IMR-90 (cell line): ENCODE measurements around the gene ITGA6. TPM values are rescaled to one million over a fixed set of nuclear protein-coding genes. Genes with fewer than 3 reads are reported as not detected.

Experiments used
- ATAC-seq: fragments of 200-7000 bp; cut with Tn5 transposase; 2 replicates; pipeline ENCODE4 v1.9.1; 2020; ENCODE audit warnings: low read depth, mild to moderate bottlenecking, moderate library complexity
- BruUV-seq: library from RNA; stranded (reverse); fragments of 400-500 nt; replicated peaks from 2 replicates; lab custom pipeline; 2021; lab: Mats Ljungman, UMichigan
- CTCF ChIA-PET: fragments of 300-600 bp; formaldehyde crosslinking; extraction: SDS; loops from one replicate; lab custom pipeline; 2021; ENCODE audit warnings: antibody characterized with exemption; lab: Yijun Ruan, JAX
- POLR2A ChIA-PET: fragments of 300-600 bp; sonication (Branson Sonifier 250); formaldehyde crosslinking; loops from one replicate; lab custom pipeline; 2022; ENCODE audit warnings: antibody characterized with exemption; ENCODE audit not compliant: unreplicated experiment; lab: Charles Lee
- DNase-seq: peaks from one replicate; pipeline ENCODE4 v3.0.0; 2013
- H2AFZ ChIP-seq: replicated peaks from 2 replicates; pipeline ENCODE3; 2013; ENCODE audit warnings: low read length, mild to moderate bottlenecking; ENCODE audit not compliant: poor library complexity
- H2AK5ac ChIP-seq: 2 replicates; pipeline ENCODE4 v1.6.1; 2013; ENCODE audit warnings: low read depth, low read length, inconsistent platforms
- H2AK9ac ChIP-seq: replicated peaks from 2 replicates; pipeline ENCODE3; 2013; ENCODE audit warnings: mild to moderate bottlenecking, low read depth, low read length, moderate library complexity; ENCODE audit not compliant: poor library complexity
- H2BK120ac ChIP-seq: 2 replicates; pipeline ENCODE4 v1.6.1; 2013; ENCODE audit warnings: low read depth, low read length, inconsistent platforms
- H2BK15ac ChIP-seq: 3 replicates; pipeline ENCODE4 v1.6.1; 2013; ENCODE audit warnings: low read depth, low read length, inconsistent platforms
- H2BK20ac ChIP-seq: 2 replicates; pipeline ENCODE4 v1.6.1; 2013; ENCODE audit warnings: low read depth, mild to moderate bottlenecking, inconsistent platforms, low read length, moderate library complexity
- H2BK5ac ChIP-seq: 2 replicates; pipeline ENCODE4 v1.6.1; 2013; ENCODE audit warnings: mild to moderate bottlenecking, low read depth, low read length, inconsistent platforms; ENCODE audit not compliant: poor library complexity, severe bottlenecking
- H3K14ac ChIP-seq: replicated peaks from 2 replicates; pipeline ENCODE4 v1.6.1; 2013; ENCODE audit warnings: low read depth, low read length, inconsistent platforms
- H3K18ac ChIP-seq: 2 replicates; pipeline ENCODE4 v1.6.1; 2013; ENCODE audit warnings: low read depth, low read length, control low read depth
- H3K23ac ChIP-seq: 2 replicates; pipeline ENCODE4 v1.6.1; 2013; ENCODE audit warnings: low read depth, low read length, inconsistent platforms
- H3K27ac ChIP-seq: 2 replicates; pipeline ENCODE4 v1.5.1; 2013; ENCODE audit warnings: mild to moderate bottlenecking, control low read depth, low read length; ENCODE audit not compliant: insufficient read depth
- H3K27me3 ChIP-seq: 2 replicates; pipeline ENCODE4 v1.6.1; 2013; ENCODE audit warnings: low read length; ENCODE audit not compliant: control insufficient read depth, insufficient read depth
- H3K36me3 ChIP-seq: 2 replicates; pipeline ENCODE4 v1.6.1; 2013; ENCODE audit warnings: low read length, mixed read lengths; ENCODE audit not compliant: control insufficient read depth, insufficient read depth
- H3K4ac ChIP-seq: 2 replicates; pipeline ENCODE4 v1.6.1; 2013; ENCODE audit warnings: low read depth, low read length, inconsistent platforms
- H3K4me1 ChIP-seq: 2 replicates; pipeline ENCODE4 v1.6.1; 2013; ENCODE audit warnings: low read length, mixed read lengths; ENCODE audit not compliant: control insufficient read depth, insufficient read depth
- H3K4me2 ChIP-seq: 2 replicates; pipeline ENCODE4 v1.6.1; 2013; ENCODE audit warnings: low read depth, mild to moderate bottlenecking, control low read depth, low read length, moderate library complexity
- H3K4me3 ChIP-seq: 2 replicates; pipeline ENCODE4 v1.5.1; 2013; ENCODE audit warnings: low read depth, mild to moderate bottlenecking, control low read depth, low read length, moderate library complexity; ENCODE audit not compliant: insufficient read depth
- H3K56ac ChIP-seq: 2 replicates; pipeline ENCODE4 v1.6.1; 2013; ENCODE audit warnings: low read length, inconsistent platforms; ENCODE audit not compliant: insufficient read depth; ENCODE audit errors: extremely low read depth
- H3K79me1 ChIP-seq, 2 experiments: 2 replicates each; pipeline ENCODE4 v1.6.1; 2013; ENCODE audit warnings: low read length in 2 of 2, inconsistent platforms in 1 of 2, low read depth in 1 of 2
- H3K9ac ChIP-seq: 2 replicates; pipeline ENCODE4 v1.6.1; 2013; ENCODE audit warnings: low read depth, low read length, control low read depth
- H3K9me1 ChIP-seq: 2 replicates; pipeline ENCODE4 v1.6.1; 2013; ENCODE audit warnings: low read length, inconsistent platforms; ENCODE audit not compliant: insufficient read depth
- H3K9me3 ChIP-seq: 2 replicates; pipeline ENCODE4 v1.6.1; 2013; ENCODE audit warnings: low read length; ENCODE audit not compliant: control insufficient read depth, insufficient read depth
- H4K20me1 ChIP-seq: 2 replicates; pipeline ENCODE4 v1.6.1; 2013; ENCODE audit warnings: low read length, inconsistent platforms; ENCODE audit not compliant: insufficient read depth
- H4K5ac ChIP-seq: 2 replicates; pipeline ENCODE4 v1.6.1; 2013; ENCODE audit warnings: mild to moderate bottlenecking, low read depth, low read length, control low read depth
- H4K8ac ChIP-seq, 2 experiments: 2 replicates each; pipeline ENCODE4 v1.6.1; 2013; ENCODE audit warnings: low read depth in 2 of 2, low read length in 2 of 2, control low read depth in 1 of 2, inconsistent platforms in 1 of 2
- H4K91ac ChIP-seq: 2 replicates; pipeline ENCODE4 v1.6.1; 2013; ENCODE audit warnings: low read depth, low read length, inconsistent platforms; ENCODE audit not compliant: insufficient read depth
- BHLHE40 ChIP-seq: fragments of 150-350 bp; IDR thresholded peaks from 2 replicates; pipeline ENCODE4 v1.6.1; 2016; ENCODE audit warnings: mild to moderate bottlenecking, low read depth, low read length
- CEBPB ChIP-seq: IDR thresholded peaks from 2 replicates; pipeline ENCODE4 v1.6.1; 2012; ENCODE audit warnings: low read depth, low read length, improper control_type of control experiment
- CHD1 ChIP-seq: IDR thresholded peaks from 2 replicates; pipeline ENCODE4 v1.6.1; 2012; ENCODE audit warnings: low read depth, low read length, improper control_type of control experiment
- FOS ChIP-seq: fragments of 150-350 bp; IDR thresholded peaks from 2 replicates; pipeline ENCODE4 v1.6.1; 2016; ENCODE audit warnings: low read depth, low read length
- MAFK ChIP-seq: IDR thresholded peaks from 2 replicates; pipeline ENCODE4 v1.6.1; 2012; ENCODE audit warnings: low read depth, low read length, improper control_type of control experiment
- MAZ ChIP-seq: IDR thresholded peaks from 2 replicates; pipeline ENCODE4 v1.6.1; 2012; ENCODE audit warnings: low read depth, mild to moderate bottlenecking, low read length, improper control_type of control experiment, moderate library complexity, borderline replicate concordance
- MXI1 ChIP-seq: IDR thresholded peaks from 2 replicates; pipeline ENCODE4 v1.6.1; 2012; ENCODE audit warnings: low read depth, mild to moderate bottlenecking, low read length, moderate library complexity, borderline replicate concordance
- NFE2L2 ChIP-seq: fragments of 150-350 bp; IDR thresholded peaks from 2 replicates; pipeline ENCODE4 v1.6.1; 2016; ENCODE audit warnings: low read depth, mild to moderate bottlenecking, low read length
- POLR2A ChIP-seq: IDR thresholded peaks from 2 replicates; pipeline ENCODE4 v1.6.1; 2012; ENCODE audit warnings: mild to moderate bottlenecking, low read depth, low read length
- RAD21 ChIP-seq: IDR thresholded peaks from 2 replicates; pipeline ENCODE4 v1.6.1; 2012; ENCODE audit warnings: low read length, improper control_type of control experiment
- RFX5 ChIP-seq: IDR thresholded peaks from 2 replicates; pipeline ENCODE4 v1.8.0; 2012; ENCODE audit warnings: low read depth, mild to moderate bottlenecking, low read length, moderate library complexity
- SMC3 ChIP-seq: fragments of 150-350 bp; IDR thresholded peaks from 2 replicates; pipeline ENCODE4 v1.6.1; 2016; ENCODE audit warnings: low read depth, mild to moderate bottlenecking, antibody characterized with exemption, low read length, moderate library complexity
- WGBS, 2 experiments: methylation state at CpG; one replicate each; pipeline versions ENCODE4 v1.1.5 to v1.1.7; 2013; ENCODE audit warnings: missing lambda C conversion rate in 2 of 2; ENCODE audit not compliant: insufficient read length in 1 of 2; ENCODE audit errors: extremely low coverage in 2 of 2; 5-methylcytosine and 5-hydroxymethylcytosine counted together
- dilution Hi-C: fragments of 300-500 bp; cut with HindIII; formaldehyde crosslinking; loops from one replicate; pipeline ENCODE4 v1.14.3; 2018; ENCODE audit warnings: low sequenced_read_pairs; ENCODE audit not compliant: unreplicated experiment
- in situ Hi-C: fragments of 300-500 bp; cut with MboI; formaldehyde crosslinking; loops from 3 replicates; pipeline ENCODE4 v1.14.3; 2019; ENCODE audit warnings: low sequenced_read_pairs, inconsistent platforms, mixed read lengths
- intact Hi-C: fragments of 100-400 bp; cut with micrococcal nuclease; formaldehyde crosslinking; loops from 2 replicates; pipeline ENCODE4 v1.10.0; 2022
- polyA plus RNA-seq, 3 experiments: library from polyadenylated mRNA; depleted of rRNA; stranded (reverse); fragments of >200 nt; gene quantifications; 2 replicates each; pipeline ENCODE4 v1.2.3, GENCODE V29; 2012; ENCODE audit warnings: low replicate concordance in 1 of 3
- total RNA-seq: library from RNA; depleted of rRNA; stranded (reverse); fragments of >200 nt; gene quantifications from 2 replicates; pipeline ENCODE4 v1.2.3, GENCODE V29; 2012
- TF ChIP-seq, protein P1 (sequence below): fragments of 150-350 bp; IDR thresholded peaks from 2 replicates; pipeline ENCODE4 v1.6.1; 2016; ENCODE audit warnings: low read depth, mild to moderate bottlenecking, low read length, moderate library complexity, borderline replicate concordance
- TF ChIP-seq, protein P2 (sequence below): fragments of 150-350 bp; IDR thresholded peaks from 2 replicates; pipeline ENCODE4 v1.6.1; 2017; ENCODE audit warnings: mild to moderate bottlenecking, antibody characterized with exemption, low read length, low read depth

Gene ITGA6
- total and polyA plus RNA-seq, 2 of the 4 experiments (the other 2 are of a cell fraction), result 12.5 to 43.9 TPM

DNA sequence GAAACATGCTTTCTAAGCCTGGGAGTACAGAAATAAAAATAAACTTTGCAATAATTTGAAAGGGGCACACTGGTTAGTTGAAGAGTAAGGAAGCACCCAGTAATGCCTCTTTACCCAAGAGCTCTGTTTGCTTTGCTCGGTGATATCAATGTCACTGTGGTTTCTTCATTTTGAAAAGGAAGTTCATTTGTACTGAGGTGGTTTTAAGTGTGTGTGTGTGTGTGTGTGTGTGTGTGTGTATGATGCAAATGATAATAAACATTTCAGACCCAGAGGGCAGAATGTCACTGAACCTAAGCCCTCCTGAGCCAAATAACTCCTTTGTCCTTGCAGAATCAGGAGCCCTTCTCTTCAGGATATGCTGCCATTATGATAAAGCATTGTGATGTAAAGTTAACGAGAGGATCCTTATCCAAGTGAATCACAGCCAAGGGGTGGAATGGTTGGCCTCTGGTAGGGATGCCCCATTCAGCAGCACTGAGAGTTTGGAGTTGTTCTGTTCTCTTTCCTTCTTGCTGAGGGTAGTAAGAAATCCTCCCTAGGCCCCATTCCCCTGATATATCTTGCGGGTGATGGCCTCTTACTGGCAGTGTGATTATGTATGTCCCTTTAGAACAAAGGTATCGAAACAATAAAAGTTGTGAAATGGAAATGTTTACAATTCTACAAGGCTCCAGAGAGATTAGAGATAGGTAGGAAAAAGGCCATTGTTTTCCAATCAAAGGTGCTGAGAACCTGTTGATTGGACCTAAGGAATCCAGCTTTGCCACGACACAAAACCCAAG, 7.6 kb downstream of the ITGA6 start (continued):
- TF ChIP-seq MAFK, result no peak

- Histone ChIP-seq H2BK5ac (no peak overlapping the region), H3K9ac (no peak overlapping the region), H3K23ac (no peak overlapping the region), H2AK9ac (no peak overlapping the region), H3K9me3 (no peaks in the 10 kb centered on the region), H3K14ac (no peak overlapping the region), H2BK20ac (no peak overlapping the region), H2BK120ac (no peak overlapping the region), H3K18ac (no peak overlapping the region), H3K4me1 (peaks cover 9% of the 10 kb centered on the region), H3K27me3 (no peaks in the 10 kb centered on the region), H3K4me2 (no peak overlapping the region), H3K4ac (no peak overlapping the region), H3K36me3 (no peaks in the 10 kb centered on the region), H3K27ac (no peak overlapping the region), H4K20me1 (no peaks in the 10 kb centered on the region), H3K56ac (no peak overlapping the region), H2AK5ac (no peak overlapping the region), H4K91ac (no peak overlapping the region), H3K79me1 (peaks cover 45 to 73% of the 10 kb centered on the region in 2 experiments), H2BK15ac (no peak overlapping the region), H4K8ac (no peak overlapping the region), H3K9me1 (peaks cover 14% of the 10 kb centered on the region), H4K5ac (no peak overlapping the region), H2AFZ (no peak overlapping the region), H3K4me3 (no peak overlapping the region)
- TF ChIP-seq NFE2L2 (no peak), RAD21 (no peak), BHLHE40 (no peak), CHD1 (no peak), MAZ (no peak), POLR2A (no peak), RFX5 (no peak), SMC3 (no peak), MAFK (no peak), CEBPB (no peak), MXI1 (no peak), FOS (no peak)
- TF ChIP-seq, protein P1, sequence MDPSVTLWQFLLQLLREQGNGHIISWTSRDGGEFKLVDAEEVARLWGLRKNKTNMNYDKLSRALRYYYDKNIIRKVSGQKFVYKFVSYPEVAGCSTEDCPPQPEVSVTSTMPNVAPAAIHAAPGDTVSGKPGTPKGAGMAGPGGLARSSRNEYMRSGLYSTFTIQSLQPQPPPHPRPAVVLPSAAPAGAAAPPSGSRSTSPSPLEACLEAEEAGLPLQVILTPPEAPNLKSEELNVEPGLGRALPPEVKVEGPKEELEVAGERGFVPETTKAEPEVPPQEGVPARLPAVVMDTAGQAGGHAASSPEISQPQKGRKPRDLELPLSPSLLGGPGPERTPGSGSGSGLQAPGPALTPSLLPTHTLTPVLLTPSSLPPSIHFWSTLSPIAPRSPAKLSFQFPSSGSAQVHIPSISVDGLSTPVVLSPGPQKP, result no peak
- TF ChIP-seq, protein P2, sequence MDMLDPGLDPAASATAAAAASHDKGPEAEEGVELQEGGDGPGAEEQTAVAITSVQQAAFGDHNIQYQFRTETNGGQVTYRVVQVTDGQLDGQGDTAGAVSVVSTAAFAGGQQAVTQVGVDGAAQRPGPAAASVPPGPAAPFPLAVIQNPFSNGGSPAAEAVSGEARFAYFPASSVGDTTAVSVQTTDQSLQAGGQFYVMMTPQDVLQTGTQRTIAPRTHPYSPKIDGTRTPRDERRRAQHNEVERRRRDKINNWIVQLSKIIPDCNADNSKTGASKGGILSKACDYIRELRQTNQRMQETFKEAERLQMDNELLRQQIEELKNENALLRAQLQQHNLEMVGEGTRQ, result no peak
- DNase-seq (no peak), ATAC-seq (no peak)
- no TSS peak for BruUV-seq
- no CpG with 5 or more reads among the region's 4 CpGs for whole genome bisulfite sequencing, 2 experiments
- CTCF ChIA-PET, result no interaction called here
- in situ Hi-C loops, result no loop called here
- POLR2A ChIA-PET, result no interaction called here
- dilution Hi-C loops, result no loop called here
- intact Hi-C loops, result no loop called here
Observed at GRCh38 chr2:172435606-172435911, 8.2 kb downstream of the ITGA6 start.
